Measurements from ENCODE around the gene AIF1. TPM values are rescaled to one million over a fixed set of nuclear protein-coding genes. Genes with fewer than 3 reads are reported as not detected.

AIF1 gene
- total RNA-seq, 1 experiment from 2014 or later, result 2.2 TPM

DNA sequence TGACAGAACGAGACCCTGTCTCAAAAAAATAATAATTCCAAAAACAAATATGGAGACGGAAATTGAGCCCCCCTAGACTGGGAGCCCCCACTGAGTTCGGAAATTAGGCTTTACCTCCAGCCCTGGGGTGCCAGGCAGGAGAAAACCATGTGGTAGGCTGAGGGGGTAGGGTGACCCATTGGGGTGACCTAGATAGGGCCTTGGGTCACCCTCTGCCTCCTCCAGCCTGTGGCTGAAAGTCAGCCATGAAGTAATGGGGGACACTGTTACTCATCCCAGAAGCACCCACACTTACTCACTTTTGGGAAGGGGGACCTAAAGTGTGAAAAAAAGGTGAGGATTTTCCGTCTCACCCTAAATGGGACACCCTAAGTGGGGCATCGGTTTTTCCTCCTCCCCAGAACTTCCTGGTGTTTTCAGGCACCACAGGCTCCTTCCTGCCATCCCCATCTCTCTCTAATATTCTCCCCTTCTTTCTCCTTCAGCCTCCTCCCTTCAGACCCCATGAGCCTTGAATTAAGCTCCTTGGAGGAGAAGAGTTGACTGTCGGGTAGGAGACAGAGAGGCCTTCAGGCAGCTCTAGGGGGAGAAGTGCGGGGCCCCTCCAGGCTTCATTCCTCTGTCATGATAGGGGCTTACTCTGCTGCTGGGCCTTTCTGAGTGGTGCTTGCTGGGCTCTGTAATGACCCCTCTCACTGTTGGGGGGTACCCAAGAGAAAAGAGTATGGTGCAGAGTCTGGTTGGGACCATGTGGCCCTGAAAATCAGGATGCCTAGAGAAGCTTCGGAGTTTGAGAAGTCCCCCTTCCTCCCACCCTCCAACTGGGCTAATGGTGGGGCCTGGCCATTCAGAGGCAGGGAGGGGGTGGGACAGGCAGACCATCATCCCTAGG lies 35.2 kb upstream of the AIF1 start:
- Mint-ChIP-seq H3K4me3 (ENCODE audit: unreplicated experiment) (peak overlapping the region; percentile 97), H3K4me1 (ENCODE audit: low read depth, unreplicated experiment) (peaks cover 18% of the 10 kb centered on the region), H3K9me3 (ENCODE audit: unreplicated experiment) (no peaks in the 10 kb centered on the region), H3K27ac (ENCODE audit: unreplicated experiment) (no peak overlapping the region), H3K36me3 (ENCODE audit: insufficient read depth, unreplicated experiment) (peaks cover 5% of the 10 kb centered on the region), H3K27me3 (ENCODE audit: insufficient read depth, unreplicated experiment) (no peaks in the 10 kb centered on the region)
- Histone ChIP-seq H3K4me1 (peaks cover 3% of the 10 kb centered on the region; the same call in 1 of the 2 replicates), H3K9me3 (no peaks in the 10 kb centered on the region), H3K4me3 (ENCODE audit: low read depth, low read length) (no peak overlapping the region), H3K36me3 (ENCODE audit: control insufficient read depth, insufficient read depth, low read length) (no peaks in the 10 kb centered on the region), H3K27me3 (replicated peaks; ENCODE audit: control insufficient read depth, insufficient read depth, low read length) (no peaks in the 10 kb centered on the region)
- no peak for DNase-seq
- TF ChIP-seq, protein P1, sequence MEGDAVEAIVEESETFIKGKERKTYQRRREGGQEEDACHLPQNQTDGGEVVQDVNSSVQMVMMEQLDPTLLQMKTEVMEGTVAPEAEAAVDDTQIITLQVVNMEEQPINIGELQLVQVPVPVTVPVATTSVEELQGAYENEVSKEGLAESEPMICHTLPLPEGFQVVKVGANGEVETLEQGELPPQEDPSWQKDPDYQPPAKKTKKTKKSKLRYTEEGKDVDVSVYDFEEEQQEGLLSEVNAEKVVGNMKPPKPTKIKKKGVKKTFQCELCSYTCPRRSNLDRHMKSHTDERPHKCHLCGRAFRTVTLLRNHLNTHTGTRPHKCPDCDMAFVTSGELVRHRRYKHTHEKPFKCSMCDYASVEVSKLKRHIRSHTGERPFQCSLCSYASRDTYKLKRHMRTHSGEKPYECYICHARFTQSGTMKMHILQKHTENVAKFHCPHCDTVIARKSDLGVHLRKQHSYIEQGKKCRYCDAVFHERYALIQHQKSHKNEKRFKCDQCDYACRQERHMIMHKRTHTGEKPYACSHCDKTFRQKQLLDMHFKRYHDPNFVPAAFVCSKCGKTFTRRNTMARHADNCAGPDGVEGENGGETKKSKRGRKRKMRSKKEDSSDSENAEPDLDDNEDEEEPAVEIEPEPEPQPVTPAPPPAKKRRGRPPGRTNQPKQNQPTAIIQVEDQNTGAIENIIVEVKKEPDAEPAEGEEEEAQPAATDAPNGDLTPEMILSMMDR (IDR thresholded peaks at IDR 0.05; ENCODE audit: insufficient read depth in 1 of 2, low read depth in 1 of 2, low read length in 1 of 2, severe bottlenecking in 1 of 2, unreplicated experiment in 1 of 2), result no peak
- POLR2A ChIA-PET, result interaction anchor here (1.4 kb wide), 1 partner anchor 38 kb away, joined by 6 read pairs; the partner anchor contains the start of gene DDX39B
- intact Hi-C loops (cut with micrococcal nuclease; ENCODE audit: unreplicated experiment), result no loop called here
- BruUV-seq (replicated peaks), result no TSS peak
- CTCF ChIA-PET, result interaction anchor here (0.6 to 7.2 kb wide), 5 partner anchors 13 to 190 kb away, joined by 3 to 80 read pairs (median 5); partner anchors contain the start of genes NCR3 and NFKBIL1

DNA sequence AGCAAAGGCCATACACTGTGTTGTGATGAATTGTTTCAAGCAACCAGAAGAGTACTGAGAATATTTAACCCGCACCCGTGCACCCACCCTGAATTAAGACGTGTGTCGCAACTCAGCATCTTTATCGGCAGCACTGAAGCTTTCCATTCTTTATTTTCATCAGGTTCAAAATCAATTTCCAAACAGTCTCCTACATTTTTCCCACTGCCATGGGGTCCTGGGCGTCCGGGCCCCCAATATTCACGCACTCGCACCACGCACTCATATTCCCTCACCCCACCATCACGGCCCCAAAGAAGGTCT lies 34.6 kb upstream of the AIF1 start:
- intact Hi-C loops (cut with micrococcal nuclease; ENCODE audit: unreplicated experiment), result no loop called here

More for the DNA sequence above, 34.6 kb upstream of the AIF1 start:
- Histone ChIP-seq H3K4me1 (peaks cover 3% of the 10 kb centered on the region; the same call in 1 of the 2 replicates), H3K9me3 (no peaks in the 10 kb centered on the region), H3K27me3 (replicated peaks; ENCODE audit: control insufficient read depth, insufficient read depth, low read length) (no peaks in the 10 kb centered on the region), H3K4me3 (ENCODE audit: low read depth, low read length) (peak overlapping the region; percentile 80), H3K36me3 (ENCODE audit: control insufficient read depth, insufficient read depth, low read length) (no peaks in the 10 kb centered on the region)
- H3K4me3 Mint-ChIP-seq (ENCODE audit: unreplicated experiment), result peak overlapping the region; percentile 97
- peaks cover 18% of the 10 kb centered on the region for H3K4me1 Mint-ChIP-seq (ENCODE audit: low read depth, unreplicated experiment)
- no peaks in the 10 kb centered on the region for H3K9me3 Mint-ChIP-seq (ENCODE audit: unreplicated experiment)
- H3K36me3 Mint-ChIP-seq (ENCODE audit: insufficient read depth, unreplicated experiment), result peaks cover 5% of the 10 kb centered on the region
- no peak overlapping the region for H3K27ac Mint-ChIP-seq (ENCODE audit: unreplicated experiment)
- no TSS peak for BruUV-seq (replicated peaks)
- CTCF ChIA-PET, result interaction anchor here (0.6 to 7.2 kb wide), 4 partner anchors 13 to 189 kb away, joined by 3 to 80 read pairs (median 4); partner anchors contain the start of gene NCR3
- no peak for DNase-seq
- no peaks in the 10 kb centered on the region for H3K27me3 Mint-ChIP-seq (ENCODE audit: insufficient read depth, unreplicated experiment)
- POLR2A ChIA-PET, result interaction anchor here (1.4 kb wide), 1 partner anchor 39 kb away, joined by 6 read pairs; the partner anchor contains the start of gene DDX39B
- TF ChIP-seq, protein P1 (IDR thresholded peaks at IDR 0.05; ENCODE audit: insufficient read depth in 1 of 2, low read depth in 1 of 2, low read length in 1 of 2, severe bottlenecking in 1 of 2, unreplicated experiment in 1 of 2), result no peak

Measured in Caco-2 (cell line).